GM12878 (cell line): ENCODE measurements around the gene ASCC1. TPM values are rescaled to one million over a fixed set of nuclear protein-coding genes. Genes with fewer than 3 reads are reported as not detected.

Source experiments
- ATAC-seq: fragments of 200-7000 bp; cut with Tn5 transposase; 3 replicates; pipeline ENCODE4 v1.9.1; 2020; ENCODE audit warnings: mild to moderate bottlenecking, moderate library complexity
- BruUV-seq: library from RNA; stranded (reverse); fragments of 400-500 nt; replicated peaks from 2 replicates; lab custom pipeline; 2021; lab: Mats Ljungman, UMichigan
- CTCF ChIA-PET: fragments of 300-600 bp; sonication (Branson Sonifier 250); formaldehyde crosslinking; extraction: SDS; loops from one replicate; lab custom pipeline; 2021; ENCODE audit warnings: inconsistent platforms; lab: Yijun Ruan, JAX
- POLR2A ChIA-PET: fragments of 350-600 bp; formaldehyde crosslinking; extraction: SDS; loops from one replicate; lab custom pipeline; 2021; ENCODE audit warnings: inconsistent platforms; lab: Charles Lee
- RAD21 ChIA-PET: fragments of 300-600 bp; sonication (Branson Sonifier 250); formaldehyde crosslinking; loops from one replicate; lab custom pipeline; 2023; ENCODE audit warnings: antibody characterized with exemption; ENCODE audit not compliant: unreplicated experiment; lab: Charles Lee
- SMC1A ChIA-PET: fragments of 300-600 bp; sonication (Branson Sonifier 250); formaldehyde crosslinking; loops from one replicate; lab custom pipeline; 2023; ENCODE audit not compliant: unreplicated experiment, uncharacterized antibody; lab: Charles Lee
- DNase-seq: peaks from one replicate; pipeline ENCODE4 v3.0.0-alpha.2; 2011; ENCODE audit warnings: low read depth, low spot score
- FAIRE-seq: peaks from 3 replicates; lab custom pipeline; 2011; peaks lifted over from hg19 to GRCh38; lab: Jason Lieb, UNC
- H2AFZ ChIP-seq: 2 replicates; pipeline ENCODE4 v1.6.0; 2011; ENCODE audit warnings: low read depth, low read length, control low read depth; ENCODE audit not compliant: control insufficient read depth
- H3K27ac ChIP-seq: 2 replicates; pipeline ENCODE4 v1.5.1; 2011; ENCODE audit warnings: control low read depth; ENCODE audit not compliant: control insufficient read depth, insufficient read depth
- H3K27me3 ChIP-seq, 2 experiments: replicated peaks in 1 of 2; 2 replicates each; pipeline versions ENCODE4 v1.6.0 to v1.6.1; 2011; ENCODE audit warnings: low read length in 1 of 2; ENCODE audit not compliant: control insufficient read depth in 2 of 2, insufficient read depth in 2 of 2
- H3K36me3 ChIP-seq, 2 experiments: 2 replicates each; pipeline ENCODE4 v1.5.1; 2011; ENCODE audit warnings: low read length in 1 of 2; ENCODE audit not compliant: control insufficient read depth in 2 of 2, insufficient read depth in 2 of 2
- H3K4me1 ChIP-seq: 2 replicates; pipeline ENCODE4 v1.6.1; 2011; ENCODE audit warnings: mild to moderate bottlenecking, low read length, moderate library complexity, mixed read lengths; ENCODE audit not compliant: control insufficient read depth, insufficient read depth
- H3K4me2 ChIP-seq: 2 replicates; pipeline ENCODE4 v1.6.0; 2011; ENCODE audit warnings: control low read depth; ENCODE audit not compliant: control insufficient read depth, insufficient read depth
- H3K4me3 ChIP-seq: fragments of 200-600 bp; sonication (generic); 2 replicates; pipeline ENCODE4 v1.5.1; 2016
- H3K79me2 ChIP-seq: 2 replicates; pipeline ENCODE4 v1.6.0; 2011; ENCODE audit warnings: low read length; ENCODE audit not compliant: control insufficient read depth, insufficient read depth
- H3K9ac ChIP-seq: 2 replicates; pipeline ENCODE4 v1.8.0; 2011; ENCODE audit warnings: low read length, control low read depth, mixed read lengths; ENCODE audit not compliant: control insufficient read depth, insufficient read depth
- H3K9me3 ChIP-seq: replicated peaks from 3 replicates; pipeline ENCODE4 v1.5.1; 2011; ENCODE audit warnings: mild to moderate bottlenecking, low read length; ENCODE audit not compliant: control insufficient read depth, insufficient read depth
- H4K20me1 ChIP-seq: 2 replicates; pipeline ENCODE4 v1.6.0; 2011; ENCODE audit not compliant: control insufficient read depth, insufficient read depth
- CEBPB ChIP-seq, 2 experiments: fragments of 150-350 bp in 1 of 2; IDR thresholded peaks; 2 replicates each; pipeline ENCODE4 v1.6.1; 2012 to 2014; ENCODE audit warnings: low read depth in 2 of 2, low read length in 2 of 2, borderline replicate concordance in 1 of 2, inconsistent platforms in 1 of 2
- JUND ChIP-seq: IDR thresholded peaks from 2 replicates; pipeline ENCODE4 v1.6.1; 2012; ENCODE audit warnings: low read depth, mild to moderate bottlenecking, low read length, improper control_type of control experiment, moderate library complexity
- NR2F1 ChIP-seq: fragments of 450-650 bp; conservative IDR thresholded peaks from 2 replicates; pipeline ENCODE4 v1.6.1; 2017; ENCODE audit warnings: mild to moderate bottlenecking
- RAD21 ChIP-seq: IDR thresholded peaks from 2 replicates; pipeline ENCODE4 v1.6.1; 2011; ENCODE audit warnings: mild to moderate bottlenecking, low read depth, low read length, moderate library complexity; ENCODE audit not compliant: insufficient read depth
- SMC3 ChIP-seq: IDR thresholded peaks from 2 replicates; pipeline ENCODE4 v1.6.1; 2011; ENCODE audit warnings: low read length, improper control_type of control experiment, borderline replicate concordance
- WGBS: methylation state at CpG from one replicate; pipeline ENCODE4 v1.1.6; 2016; ENCODE audit warnings: low lambda C conversion rate; ENCODE audit not compliant: insufficient replicate concordance, insufficient coverage; ENCODE audit errors: missing lambda C conversion rate; 5-methylcytosine and 5-hydroxymethylcytosine counted together
- in situ Hi-C: fragments of 300-500 bp; cut with MboI; formaldehyde crosslinking; loops from 9 replicates; pipeline ENCODE4 v1.14.3; 2018; ENCODE audit warnings: mixed read lengths
- intact Hi-C: fragments of 100-400 bp; cut with micrococcal nuclease; formaldehyde crosslinking; loops from one replicate; pipeline ENCODE4 v1.14.2; 2022; ENCODE audit not compliant: unreplicated experiment
- polyA plus RNA-seq, 11 experiments: library from polyadenylated mRNA; depleted of rRNA in 4 of 11; unstranded in 6 of 11; stranded (reverse) in 5 of 11; fragments of >200 nt; fragmentation: Nextera tagmentation in 4 of 11; fragmentation: Illumina TruSeq in 1 of 11; extraction: Ambion mirVana in 4 of 11; extraction: Trizol in 1 of 11; gene quantifications; 1 replicate in 1 of 11; 2 replicates in 10 of 11; pipeline versions ENCODE4 v1.2.1 to v1.2.3, GENCODE V29; 2011 to 2016; ENCODE audit warnings: inconsistent platforms in 2 of 11, missing spikeins in 2 of 11, low read depth in 1 of 11
- total RNA-seq, 4 experiments: library from RNA; depleted of rRNA in 3 of 4; stranded (reverse); fragments of >200 nt in 3 of 4; fragmentation: Illumina TruSeq in 1 of 4; extraction: Trizol in 1 of 4; gene quantifications; 2 replicates each; pipeline versions ENCODE4 v1.2.1 to v1.2.3, GENCODE V29; 2013 to 2021
- TF ChIP-seq, protein P1 (sequence below): fragments of 450-650 bp; IDR thresholded peaks from 2 replicates; pipeline ENCODE4 v1.6.1; 2016; ENCODE audit warnings: mild to moderate bottlenecking
- TF ChIP-seq, protein P2 (sequence below), 3 experiments: IDR thresholded peaks in 2 of 3; conservative IDR thresholded peaks in 1 of 3; 2 replicates each; pipeline ENCODE4 v1.5.1; 2011; ENCODE audit warnings: low read depth in 3 of 3, low read length in 3 of 3, mild to moderate bottlenecking in 3 of 3, control low read depth in 2 of 3, moderate library complexity in 2 of 3, inconsistent platforms in 1 of 3, mixed read lengths in 1 of 3; ENCODE audit not compliant: control insufficient read depth in 2 of 3, insufficient read depth in 1 of 3; ENCODE audit errors: extremely low read depth in 1 of 3

The ASCC1 gene
- total and polyA plus RNA-seq, 10 of the 15 experiments (the other 5 are each of a cell fraction or from before 2014, with no cell fraction given) = 23.3 to 80.6 (median 42.8) TPM

GRCh38 chr10:72061491-72061890 lies 154.6 kb downstream of the ASCC1 start:
- ChIA-PET CTCF (interaction anchor here (0.7 to 5.0 kb wide), 11 partner anchors 9 to 180 kb away, joined by 3 to 58 read pairs (median 4); no protein-coding TSS in a partner anchor), RAD21 (interaction anchor here (1.0 to 6.1 kb wide), 4 partner anchors 8 to 161 kb away, joined by 3 to 64 read pairs (median 3); no protein-coding TSS in a partner anchor), SMC1A (interaction anchor here (1.0 to 7.2 kb wide), 3 partner anchors 10 to 160 kb away, joined by 3 to 72 read pairs (median 4); no protein-coding TSS in a partner anchor), POLR2A (no interaction called here)
- Histone ChIP-seq H3K27me3 (no peaks in the 10 kb centered on the region), H3K27ac (no peak overlapping the region), H3K9me3 (no peaks in the 10 kb centered on the region), H3K36me3 (no peaks in the 10 kb centered on the region), H3K4me1 (peaks cover 9% of the 10 kb centered on the region), H3K79me2 (no peaks in the 10 kb centered on the region), H3K4me3 (no peak overlapping the region), H3K9ac (no peak overlapping the region), H2AFZ (no peak overlapping the region), H3K4me2 (no peak overlapping the region), H4K20me1 (no peaks in the 10 kb centered on the region)
- no TSS peak for BruUV-seq
- FAIRE-seq = no peak
- TF ChIP-seq SMC3 = peak; percentile 36; the same call in 1 of the 2 replicates
- TF ChIP-seq, protein P1, sequence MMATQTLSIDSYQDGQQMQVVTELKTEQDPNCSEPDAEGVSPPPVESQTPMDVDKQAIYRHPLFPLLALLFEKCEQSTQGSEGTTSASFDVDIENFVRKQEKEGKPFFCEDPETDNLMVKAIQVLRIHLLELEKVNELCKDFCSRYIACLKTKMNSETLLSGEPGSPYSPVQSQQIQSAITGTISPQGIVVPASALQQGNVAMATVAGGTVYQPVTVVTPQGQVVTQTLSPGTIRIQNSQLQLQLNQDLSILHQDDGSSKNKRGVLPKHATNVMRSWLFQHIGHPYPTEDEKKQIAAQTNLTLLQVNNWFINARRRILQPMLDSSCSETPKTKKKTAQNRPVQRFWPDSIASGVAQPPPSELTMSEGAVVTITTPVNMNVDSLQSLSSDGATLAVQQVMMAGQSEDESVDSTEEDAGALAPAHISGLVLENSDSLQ = no peak
- peak; percentile 37; the same call in 1 of the 2 replicates for TF ChIP-seq RAD21
- no peak for TF ChIP-seq CEBPB (IDR thresholded peaks at IDR 0.05; ENCODE audit: borderline replicate concordance in 1 of 2, low read depth in 2 of 2, low read length in 2 of 2)
- 0 out of 2 replicates have a peak, but pooled peaks have one; percentile 16 for TF ChIP-seq NR2F1
- TF ChIP-seq JUND = no peak
- TF ChIP-seq, protein P2, sequence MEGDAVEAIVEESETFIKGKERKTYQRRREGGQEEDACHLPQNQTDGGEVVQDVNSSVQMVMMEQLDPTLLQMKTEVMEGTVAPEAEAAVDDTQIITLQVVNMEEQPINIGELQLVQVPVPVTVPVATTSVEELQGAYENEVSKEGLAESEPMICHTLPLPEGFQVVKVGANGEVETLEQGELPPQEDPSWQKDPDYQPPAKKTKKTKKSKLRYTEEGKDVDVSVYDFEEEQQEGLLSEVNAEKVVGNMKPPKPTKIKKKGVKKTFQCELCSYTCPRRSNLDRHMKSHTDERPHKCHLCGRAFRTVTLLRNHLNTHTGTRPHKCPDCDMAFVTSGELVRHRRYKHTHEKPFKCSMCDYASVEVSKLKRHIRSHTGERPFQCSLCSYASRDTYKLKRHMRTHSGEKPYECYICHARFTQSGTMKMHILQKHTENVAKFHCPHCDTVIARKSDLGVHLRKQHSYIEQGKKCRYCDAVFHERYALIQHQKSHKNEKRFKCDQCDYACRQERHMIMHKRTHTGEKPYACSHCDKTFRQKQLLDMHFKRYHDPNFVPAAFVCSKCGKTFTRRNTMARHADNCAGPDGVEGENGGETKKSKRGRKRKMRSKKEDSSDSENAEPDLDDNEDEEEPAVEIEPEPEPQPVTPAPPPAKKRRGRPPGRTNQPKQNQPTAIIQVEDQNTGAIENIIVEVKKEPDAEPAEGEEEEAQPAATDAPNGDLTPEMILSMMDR (IDR thresholded peaks at IDR 0.05 in 2 of 3, conservative IDR thresholded peaks at IDR 0.05 in 1 of 3; ENCODE audit: control insufficient read depth in 2 of 3, extremely low read depth in 1 of 3, insufficient read depth in 1 of 3, low read depth in 3 of 3, low read length in 3 of 3) = peak; percentile 16 to 55 (median 53); a peak in 4 of 6 replicates
- in situ Hi-C loops (no loop called here), intact Hi-C loops (no loop called here)
- 58% methylated on average over 5 of the region's 5 CpGs for WGBS
- ATAC-seq = peak; percentile 69
- no peak for DNase-seq
